ENCODE measurements around the gene ZNF136. TPM values are rescaled to one million over a fixed set of nuclear protein-coding genes. Genes with fewer than 3 reads are reported as not detected.

The ZNF136 gene
- total RNA-seq, 1 donor from 2014 or later = 17.8 TPM

GRCh38 chr19:12237143-12237839 lies 74.4 kb downstream of the ZNF136 start:
- no peaks in the 10 kb centered on the region for H3K4me1 ChIP-seq
- no peaks in the 10 kb centered on the region for H3K79me2 ChIP-seq (ENCODE audit: low read depth)
- no peak overlapping the region for H3K27ac ChIP-seq
- no peak overlapping the region for H3K4me3 ChIP-seq
- no peak for TF ChIP-seq EZH2 (IDR thresholded peaks at IDR 0.05)
- TF ChIP-seq EZH2phosphoT487 (IDR thresholded peaks at IDR 0.05) = no peak
- no peak for TF ChIP-seq CTCF (IDR thresholded peaks at IDR 0.05)
- H3K36me3 Mint-ChIP-seq = peaks cover 28% of the 10 kb centered on the region
- no peak overlapping the region for H3K27ac Mint-ChIP-seq
- no peaks in the 10 kb centered on the region for H3F3A ChIP-seq (ENCODE audit: low read depth)
- no peaks in the 10 kb centered on the region for H3K9me3 ChIP-seq (ENCODE audit: low read depth)
- no peaks in the 10 kb centered on the region for H3K27me3 Mint-ChIP-seq (ENCODE audit: insufficient read depth, low read depth)
- no peak overlapping the region for H3K9ac ChIP-seq
- no peak for DNase-seq (ENCODE audit: low spot score)
- no peaks in the 10 kb centered on the region for H3K4me1 Mint-ChIP-seq
- no peaks in the 10 kb centered on the region for H3K36me3 ChIP-seq
- no peaks in the 10 kb centered on the region for H3K27me3 ChIP-seq
- H3K9me3 Mint-ChIP-seq = peaks cover 53% of the 10 kb centered on the region
- no peak overlapping the region for H3K4me3 Mint-ChIP-seq
- H2AFZ ChIP-seq (replicated peaks) = no peak overlapping the region
- no peaks in the 10 kb centered on the region for H4K20me1 ChIP-seq (ENCODE audit: low read depth)
- no peak overlapping the region for H3K4me2 ChIP-seq

Other genes with a start within 250 kb of the ZNF136 start
- gene ZNF700, start 238.0 kb upstream of the ZNF136 start, total RNA-seq (ENCODE audit: low replicate concordance) = 18.3 and 29.4 TPM in 2 replicates
- gene ZNF763, start 198.1 kb upstream of the ZNF136 start, total RNA-seq (ENCODE audit: low replicate concordance) = 10.0 and 17.7 TPM in 2 replicates
- 8.2 and 8.3 TPM in 2 replicates for gene ZNF433, start 127.4 kb upstream of the ZNF136 start, total RNA-seq (ENCODE audit: low replicate concordance)
- 2.6 and 3.0 TPM in 2 replicates for gene ZNF878, start 110.1 kb upstream of the ZNF136 start, total RNA-seq (ENCODE audit: low replicate concordance)
- 16.3 and 16.5 TPM in 2 replicates for gene ZNF844, start 98.4 kb upstream of the ZNF136 start, total RNA-seq (ENCODE audit: low replicate concordance)
- 27.9 and 29.4 TPM in 2 replicates for gene ZNF20, start 22.7 kb upstream of the ZNF136 start, total RNA-seq (ENCODE audit: low replicate concordance)
- gene ZNF625, start 6.4 kb upstream of the ZNF136 start, total RNA-seq (ENCODE audit: low replicate concordance) = 39.8 and 42.9 TPM in 2 replicates
- gene ZNF44, start 131.8 kb downstream of the ZNF136 start, total RNA-seq (ENCODE audit: low replicate concordance) = 6.9 and 7.3 TPM in 2 replicates
- 2.6 and 3.7 TPM in 2 replicates for gene ZNF563, start 170.5 kb downstream of the ZNF136 start, total RNA-seq (ENCODE audit: low replicate concordance)
- gene ZNF442, start 202.6 kb downstream of the ZNF136 start, total RNA-seq (ENCODE audit: low replicate concordance) = 6.0 and 14.9 TPM in 2 replicates
- 7.0 and 8.7 TPM in 2 replicates for gene ZNF799, start 238.2 kb downstream of the ZNF136 start, total RNA-seq (ENCODE audit: low replicate concordance)